SK-N-SH treated with all-trans-retinoic acid at 6 μM for 48 hours (cell line): Measurements from ENCODE around the gene ANTXR2.

Experiments
- ATAC-seq: fragments of 200-7000 bp; cut with Tn5 transposase; 3 replicates; pipeline ENCODE4 v1.9.1; 2020; ENCODE audit warnings: mild to moderate bottlenecking, moderate library complexity
- BACH2 ChIP-seq: fragments of 250-450 bp; sonication (Bioruptor Pico); IDR thresholded peaks from 2 replicates; pipeline ENCODE4 v1.9.0; 2021; ENCODE audit warnings: mild to moderate bottlenecking, borderline replicate concordance
- CSDC2 ChIP-seq: fragments of 250-450 bp; sonication (Bioruptor Pico); IDR thresholded peaks from 2 replicates; pipeline ENCODE4 v1.5.0; 2020; ENCODE audit warnings: mild to moderate bottlenecking, moderate library complexity
- CSRNP3 ChIP-seq: fragments of 250-450 bp; sonication (Bioruptor Pico); IDR thresholded peaks from 2 replicates; pipeline ENCODE4 v1.5.1; 2021; ENCODE audit warnings: mild to moderate bottlenecking, moderate library complexity
- ESRRG ChIP-seq: fragments of 250-450 bp; sonication (Bioruptor Pico); IDR thresholded peaks from 2 replicates; pipeline ENCODE4 v1.6.1; 2021; ENCODE audit warnings: mild to moderate bottlenecking
- GLIS3 ChIP-seq: fragments of 250-450 bp; sonication (Bioruptor Pico); IDR thresholded peaks from 2 replicates; pipeline ENCODE4 v1.5.0; 2020; ENCODE audit warnings: mild to moderate bottlenecking, moderate library complexity
- OSR1 ChIP-seq: fragments of 250-450 bp; sonication (Bioruptor Pico); IDR thresholded peaks from 2 replicates; pipeline ENCODE4 v1.8.0; 2022; ENCODE audit warnings: moderate library complexity, mild to moderate bottlenecking, inconsistent platforms
- RARB ChIP-seq: fragments of 250-450 bp; sonication (Bioruptor Pico); IDR thresholded peaks from 2 replicates; pipeline ENCODE4 v1.8.0; 2021; ENCODE audit warnings: mild to moderate bottlenecking, moderate library complexity
- SNAI2 ChIP-seq: fragments of 250-450 bp; sonication (Bioruptor Pico); IDR thresholded peaks from 2 replicates; pipeline ENCODE4 v1.5.0; 2020; ENCODE audit warnings: mild to moderate bottlenecking, moderate library complexity
- TCF4 ChIP-seq: fragments of 250-450 bp; sonication (Bioruptor Pico); IDR thresholded peaks from 2 replicates; pipeline ENCODE4 v1.8.0; 2021; ENCODE audit warnings: mild to moderate bottlenecking, moderate library complexity, borderline replicate concordance
- TOX ChIP-seq: fragments of 250-450 bp; sonication (Bioruptor Pico); IDR thresholded peaks from 2 replicates; pipeline ENCODE4 v1.8.0; 2021; ENCODE audit warnings: mild to moderate bottlenecking, moderate library complexity, borderline replicate concordance
- ZC3H10 ChIP-seq: fragments of 250-450 bp; sonication (Bioruptor Pico); IDR thresholded peaks from 2 replicates; pipeline ENCODE4 v1.5.1; 2021; ENCODE audit warnings: mild to moderate bottlenecking, moderate library complexity
- ZFP3 ChIP-seq: fragments of 250-450 bp; sonication (Bioruptor Pico); IDR thresholded peaks from 2 replicates; pipeline ENCODE4 v1.5.0; 2020; ENCODE audit warnings: mild to moderate bottlenecking, moderate library complexity
- ZFP30 ChIP-seq: fragments of 450-650 bp; formaldehyde crosslinking; IDR thresholded peaks from 2 replicates; pipeline ENCODE4 v1.5.0; 2022; ENCODE audit warnings: mild to moderate bottlenecking, moderate library complexity
- ZNF565 ChIP-seq: fragments of 450-650 bp; formaldehyde crosslinking; conservative IDR thresholded peaks from 2 replicates; pipeline ENCODE4 v1.5.0; 2020; ENCODE audit warnings: low read depth, mild to moderate bottlenecking, moderate library complexity
- ZNF8 ChIP-seq: fragments of 450-650 bp; formaldehyde crosslinking; IDR thresholded peaks from 2 replicates; pipeline ENCODE4 v1.5.0; 2020; ENCODE audit warnings: mild to moderate bottlenecking, moderate library complexity
- TF ChIP-seq, protein P1 (sequence below): fragments of 250-450 bp; sonication (Bioruptor Pico); IDR thresholded peaks from 2 replicates; pipeline ENCODE4 v1.8.0; 2020; ENCODE audit warnings: mild to moderate bottlenecking, moderate library complexity, borderline replicate concordance
- TF ChIP-seq, protein P2 (sequence below): fragments of 250-450 bp; sonication (Bioruptor Pico); IDR thresholded peaks from 2 replicates; pipeline ENCODE4 v1.8.0; 2021; ENCODE audit warnings: low read depth, mild to moderate bottlenecking, moderate library complexity, borderline replicate concordance
- TF ChIP-seq, protein P3 (sequence below): fragments of 250-450 bp; sonication (Bioruptor Pico); IDR thresholded peaks from 2 replicates; pipeline ENCODE4 v1.5.0; 2020; ENCODE audit warnings: mild to moderate bottlenecking, moderate library complexity

The ANTXR2 gene

DNA sequence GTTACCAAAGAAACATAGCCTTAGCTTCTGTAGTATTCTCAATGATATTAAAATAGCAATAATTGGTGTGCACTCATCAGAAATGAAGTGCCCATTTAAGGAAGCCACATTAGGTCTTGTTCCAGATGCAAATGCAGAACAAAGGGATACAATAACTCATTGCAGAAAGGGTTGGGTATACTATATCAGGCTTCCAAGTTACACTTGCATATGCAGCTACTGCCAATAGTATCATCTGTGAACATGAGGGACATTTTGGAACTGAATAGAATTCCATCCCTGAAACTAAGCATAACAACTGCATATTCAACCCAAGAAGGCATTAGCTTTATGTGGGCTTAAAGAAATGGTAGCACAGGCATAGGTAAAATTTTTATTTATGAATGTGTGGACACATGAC lies 167.8 kb downstream of the ANTXR2 start:
- ATAC-seq, result no peak
- no peak for TF ChIP-seq CSRNP3 (CRISPR knock-in tag)
- TF ChIP-seq RARB (CRISPR knock-in tag), result no peak

- TF ChIP-seq, protein P1, sequence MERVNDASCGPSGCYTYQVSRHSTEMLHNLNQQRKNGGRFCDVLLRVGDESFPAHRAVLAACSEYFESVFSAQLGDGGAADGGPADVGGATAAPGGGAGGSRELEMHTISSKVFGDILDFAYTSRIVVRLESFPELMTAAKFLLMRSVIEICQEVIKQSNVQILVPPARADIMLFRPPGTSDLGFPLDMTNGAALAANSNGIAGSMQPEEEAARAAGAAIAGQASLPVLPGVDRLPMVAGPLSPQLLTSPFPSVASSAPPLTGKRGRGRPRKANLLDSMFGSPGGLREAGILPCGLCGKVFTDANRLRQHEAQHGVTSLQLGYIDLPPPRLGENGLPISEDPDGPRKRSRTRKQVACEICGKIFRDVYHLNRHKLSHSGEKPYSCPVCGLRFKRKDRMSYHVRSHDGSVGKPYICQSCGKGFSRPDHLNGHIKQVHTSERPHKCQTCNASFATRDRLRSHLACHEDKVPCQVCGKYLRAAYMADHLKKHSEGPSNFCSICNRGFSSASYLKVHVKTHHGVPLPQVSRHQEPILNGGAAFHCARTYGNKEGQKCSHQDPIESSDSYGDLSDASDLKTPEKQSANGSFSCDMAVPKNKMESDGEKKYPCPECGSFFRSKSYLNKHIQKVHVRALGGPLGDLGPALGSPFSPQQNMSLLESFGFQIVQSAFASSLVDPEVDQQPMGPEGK (CRISPR knock-in tag), result no peak
- TF ChIP-seq RARB (CRISPR knock-in tag) (no peak), ZFP3 (CRISPR knock-in tag) (no peak), CSRNP3 (CRISPR knock-in tag) (no peak), ZFP30 (CRISPR knock-in tag) (no peak), TCF4 (no peak), ZNF8 (CRISPR knock-in tag) (no peak), OSR1 (CRISPR knock-in tag) (no peak), GLIS3 (no peak), CSDC2 (no peak), SNAI2 (CRISPR knock-in tag) (no peak)
- TF ChIP-seq, protein P2, sequence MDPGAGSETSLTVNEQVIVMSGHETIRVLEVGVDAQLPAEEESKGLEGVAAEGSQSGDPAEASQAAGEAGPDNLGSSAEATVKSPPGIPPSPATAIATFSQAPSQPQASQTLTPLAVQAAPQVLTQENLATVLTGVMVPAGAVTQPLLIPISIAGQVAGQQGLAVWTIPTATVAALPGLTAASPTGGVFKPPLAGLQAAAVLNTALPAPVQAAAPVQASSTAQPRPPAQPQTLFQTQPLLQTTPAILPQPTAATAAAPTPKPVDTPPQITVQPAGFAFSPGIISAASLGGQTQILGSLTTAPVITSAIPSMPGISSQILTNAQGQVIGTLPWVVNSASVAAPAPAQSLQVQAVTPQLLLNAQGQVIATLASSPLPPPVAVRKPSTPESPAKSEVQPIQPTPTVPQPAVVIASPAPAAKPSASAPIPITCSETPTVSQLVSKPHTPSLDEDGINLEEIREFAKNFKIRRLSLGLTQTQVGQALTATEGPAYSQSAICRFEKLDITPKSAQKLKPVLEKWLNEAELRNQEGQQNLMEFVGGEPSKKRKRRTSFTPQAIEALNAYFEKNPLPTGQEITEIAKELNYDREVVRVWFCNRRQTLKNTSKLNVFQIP (CRISPR knock-in tag), result no peak
- no peak for ATAC-seq
Observed at GRCh38 chr4:79904331-79904730, 168.7 kb downstream of the ANTXR2 start.

- no peak for ATAC-seq
- TF ChIP-seq ESRRG (no peak), ZNF565 (CRISPR knock-in tag) (no peak)
- TF ChIP-seq, protein P3, sequence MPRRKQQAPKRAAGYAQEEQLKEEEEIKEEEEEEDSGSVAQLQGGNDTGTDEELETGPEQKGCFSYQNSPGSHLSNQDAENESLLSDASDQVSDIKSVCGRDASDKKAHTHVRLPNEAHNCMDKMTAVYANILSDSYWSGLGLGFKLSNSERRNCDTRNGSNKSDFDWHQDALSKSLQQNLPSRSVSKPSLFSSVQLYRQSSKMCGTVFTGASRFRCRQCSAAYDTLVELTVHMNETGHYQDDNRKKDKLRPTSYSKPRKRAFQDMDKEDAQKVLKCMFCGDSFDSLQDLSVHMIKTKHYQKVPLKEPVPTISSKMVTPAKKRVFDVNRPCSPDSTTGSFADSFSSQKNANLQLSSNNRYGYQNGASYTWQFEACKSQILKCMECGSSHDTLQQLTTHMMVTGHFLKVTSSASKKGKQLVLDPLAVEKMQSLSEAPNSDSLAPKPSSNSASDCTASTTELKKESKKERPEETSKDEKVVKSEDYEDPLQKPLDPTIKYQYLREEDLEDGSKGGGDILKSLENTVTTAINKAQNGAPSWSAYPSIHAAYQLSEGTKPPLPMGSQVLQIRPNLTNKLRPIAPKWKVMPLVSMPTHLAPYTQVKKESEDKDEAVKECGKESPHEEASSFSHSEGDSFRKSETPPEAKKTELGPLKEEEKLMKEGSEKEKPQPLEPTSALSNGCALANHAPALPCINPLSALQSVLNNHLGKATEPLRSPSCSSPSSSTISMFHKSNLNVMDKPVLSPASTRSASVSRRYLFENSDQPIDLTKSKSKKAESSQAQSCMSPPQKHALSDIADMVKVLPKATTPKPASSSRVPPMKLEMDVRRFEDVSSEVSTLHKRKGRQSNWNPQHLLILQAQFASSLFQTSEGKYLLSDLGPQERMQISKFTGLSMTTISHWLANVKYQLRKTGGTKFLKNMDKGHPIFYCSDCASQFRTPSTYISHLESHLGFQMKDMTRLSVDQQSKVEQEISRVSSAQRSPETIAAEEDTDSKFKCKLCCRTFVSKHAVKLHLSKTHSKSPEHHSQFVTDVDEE (CRISPR knock-in tag), result no peak
Observed at GRCh38 chr4:79900182-79900581, 172.8 kb downstream of the ANTXR2 start.

DNA sequence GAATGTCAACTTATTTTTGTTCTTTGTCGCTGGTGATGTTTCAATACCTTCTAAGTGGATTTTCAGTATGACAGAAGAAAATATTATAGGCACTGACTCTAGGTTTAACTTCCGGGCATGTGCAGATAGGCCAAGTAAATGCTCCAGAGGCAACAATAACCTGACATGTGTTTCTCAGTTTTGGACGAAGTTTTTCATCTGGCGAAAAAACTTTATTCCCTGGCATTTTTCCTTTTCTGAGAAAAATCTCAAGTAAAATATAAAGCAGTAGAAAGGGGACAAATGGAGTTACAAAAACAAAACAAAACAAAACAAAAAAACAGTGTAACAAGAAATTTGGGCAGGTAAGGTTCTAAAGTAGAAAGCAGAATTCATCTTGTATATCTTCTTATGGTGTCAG lies 173.5 kb downstream of the ANTXR2 start:
- TF ChIP-seq ZC3H10 (CRISPR knock-in tag) (no peak), BACH2 (CRISPR knock-in tag) (no peak), ZFP30 (CRISPR knock-in tag) (no peak), CSDC2 (no peak), ZNF8 (CRISPR knock-in tag) (no peak), TOX (no peak)
- TF ChIP-seq, protein P3 (CRISPR knock-in tag), result no peak
- ATAC-seq, result no peak
